B cell (primary cell): ENCODE measurements around the gene ZFYVE21. TPM values are rescaled to one million over a fixed set of nuclear protein-coding genes. Genes with fewer than 3 reads are reported as not detected.

Experiments used
- ATAC-seq: fragments of 200-7000 bp; cut with Tn5 transposase; one replicate; pipeline ENCODE4 v1.10.0; 2021; ENCODE audit warnings: low read depth, mild to moderate bottlenecking, moderate number of reproducible peaks, moderate library complexity
- CTCF ChIA-PET: fragments of 350-600 bp; sonication (Branson Sonifier 250); formaldehyde crosslinking; loops from one replicate; lab custom pipeline; 2021; ENCODE audit warnings: antibody characterized with exemption, inconsistent platforms; lab: Charles Lee
- POLR2A ChIA-PET: fragments of 350-600 bp; sonication (Branson Sonifier 250); formaldehyde crosslinking; loops from one replicate; lab custom pipeline; 2021; ENCODE audit warnings: antibody characterized with exemption; lab: Charles Lee
- DNase-seq: peaks from one replicate; pipeline ENCODE4 v3.0.0; 2013
- H2AFZ ChIP-seq: 2 replicates; pipeline ENCODE4 v1.6.1; 2012; ENCODE audit warnings: mild to moderate bottlenecking, low read depth, low read length; ENCODE audit not compliant: insufficient read depth, poor library complexity, severe bottlenecking
- H3K27ac ChIP-seq, 2 donors: 1 replicate in 1 of 2; 2 replicates in 1 of 2; pipeline ENCODE4 v1.5.1; 2012 to 2013; ENCODE audit warnings: low read length in 2 of 2, mild to moderate bottlenecking in 2 of 2, moderate library complexity in 1 of 2
- H3K27me3 ChIP-seq, 4 experiments: fragments of 200-600 bp in 1 of 4; sonication (generic) in 1 of 4; replicated peaks in 1 of 4; 1 replicate in 2 of 4; 2 replicates in 2 of 4; pipeline versions ENCODE4 v1.6.1 to v1.7.0; 2013 to 2016; ENCODE audit warnings: low read length in 3 of 4, mild to moderate bottlenecking in 2 of 4, mixed read lengths in 1 of 4, moderate library complexity in 1 of 4; ENCODE audit not compliant: insufficient read depth in 4 of 4, control insufficient read depth in 3 of 4; ENCODE audit errors: control extremely low read depth in 1 of 4
- H3K36me3 ChIP-seq, 2 experiments: replicated peaks in 1 of 2; 1 replicate in 1 of 2; 2 replicates in 1 of 2; pipeline versions ENCODE4 v1.6.1 to v1.7.1; 2013; ENCODE audit warnings: low read length in 1 of 2; ENCODE audit not compliant: insufficient read depth in 2 of 2, control insufficient read depth in 1 of 2; ENCODE audit errors: control extremely low read depth in 1 of 2, extremely low read depth in 1 of 2
- H3K4me1 ChIP-seq, 2 donors: fragments of 200-600 bp in 1 of 2; sonication (generic) in 1 of 2; 1 replicate in 1 of 2; 2 replicates in 1 of 2; pipeline versions ENCODE4 v1.5.1 to v1.6.1; 2013 to 2017; ENCODE audit warnings: low read length in 2 of 2; ENCODE audit not compliant: control insufficient read depth in 2 of 2, insufficient read depth in 2 of 2
- H3K4me2 ChIP-seq: replicated peaks from 2 replicates; pipeline ENCODE3; 2012; ENCODE audit warnings: mild to moderate bottlenecking, low read depth, low read length; ENCODE audit not compliant: poor library complexity, severe bottlenecking
- H3K4me3 ChIP-seq, 5 experiments: fragments of 200-600 bp in 1 of 5; sonication (generic) in 1 of 5; 1 replicate in 3 of 5; 2 replicates in 2 of 5; pipeline versions ENCODE4 v1.5.1 to v1.7.0; 2011 to 2016; ENCODE audit warnings: low read length in 4 of 5, mild to moderate bottlenecking in 4 of 5, low read depth in 2 of 5, control low read depth in 1 of 5, moderate library complexity in 1 of 5; ENCODE audit not compliant: insufficient read depth in 1 of 5; ENCODE audit errors: control extremely low read depth in 1 of 5, extremely low read depth in 1 of 5
- H3K79me2 ChIP-seq: fragments of 200-600 bp; sonication (generic); one replicate; pipeline ENCODE4 v1.6.0; 2016; ENCODE audit warnings: low read length; ENCODE audit not compliant: control insufficient read depth, insufficient read depth
- H3K9ac ChIP-seq: fragments of 200-600 bp; sonication (generic); 2 replicates; pipeline ENCODE4 v1.6.1; 2017; ENCODE audit warnings: mild to moderate bottlenecking, low read length, moderate library complexity
- H3K9me3 ChIP-seq, 3 donors: one replicate each; pipeline versions ENCODE4 v1.6.1 to v1.7.1; 2013; ENCODE audit warnings: low read length in 2 of 3; ENCODE audit not compliant: control insufficient read depth in 2 of 3, insufficient read depth in 1 of 3; ENCODE audit errors: control extremely low read depth in 1 of 3
- H4K20me1 ChIP-seq: 2 replicates; pipeline ENCODE4 v1.6.0; 2012; ENCODE audit warnings: mild to moderate bottlenecking, low read length; ENCODE audit not compliant: insufficient read depth, control insufficient read depth, poor library complexity, severe bottlenecking
- H3K27ac Mint-ChIP-seq: one replicate; pipeline ENCODE4 v1.8.0; 2021; ENCODE audit warnings: mixed read lengths
- H3K27me3 Mint-ChIP-seq: one replicate; pipeline ENCODE4 v1.8.0; 2021; ENCODE audit warnings: mixed read lengths
- H3K4me1 Mint-ChIP-seq: one replicate; pipeline ENCODE4 v1.8.0; 2021; ENCODE audit warnings: mixed read lengths
- H3K4me3 Mint-ChIP-seq: one replicate; pipeline ENCODE4 v1.8.0; 2021; ENCODE audit warnings: mixed read lengths
- H3K9me3 Mint-ChIP-seq: one replicate; pipeline ENCODE4 v1.8.0; 2022; ENCODE audit warnings: mixed read lengths; ENCODE audit not compliant: insufficient read depth
- CTCF ChIP-seq: fragments of 200-600 bp; IDR thresholded peaks from one replicate; pipeline ENCODE4 v1.8.0; 2022; ENCODE audit warnings: antibody characterized with exemption, mild to moderate bottlenecking
- EZH2 ChIP-seq: IDR thresholded peaks from 2 replicates; pipeline ENCODE4 v1.6.1; 2012; ENCODE audit warnings: borderline replicate concordance, low read depth, mild to moderate bottlenecking, moderate library complexity, low read length; ENCODE audit not compliant: insufficient read depth, poor library complexity, severe bottlenecking
- WGBS: methylation state at CpG from one replicate; pipeline ENCODE4 v1.1.5; 2013; ENCODE audit warnings: missing lambda C conversion rate; ENCODE audit not compliant: insufficient coverage; 5-methylcytosine and 5-hydroxymethylcytosine counted together
- intact Hi-C: fragments of 100-400 bp; cut with micrococcal nuclease; formaldehyde crosslinking; loops from one replicate; pipeline ENCODE4 v1.10.0; 2022
- polyA plus RNA-seq: library from polyadenylated mRNA; depleted of rRNA; stranded (reverse); fragments of >200 nt; gene quantifications from 2 replicates; pipeline ENCODE4 v1.2.3, GENCODE V29; 2012
- total RNA-seq, 2 donors: library from RNA; stranded (reverse); fragments of 120-200 nt in 1 of 2; gene quantifications; 1 replicate in 1 of 2; 2 replicates in 1 of 2; pipeline versions ENCODE4 v1.2.3 to v1.2.4, GENCODE V29; 2013 to 2022

Gene ZFYVE21
- total and polyA plus RNA-seq, 2 donors (not counting 1 experiment from before 2014, with no cell fraction given): 17.0 to 18.6 TPM

GRCh38 chr14:103686831-103687485 lies 28.7 kb upstream of the ZFYVE21 start:
- no peak overlapping the region for H3K9ac ChIP-seq
- WGBS: 98% methylated on average over 10 of the region's 19 CpGs
- POLR2A ChIA-PET: no interaction called here
- H3K4me2 ChIP-seq: no peak overlapping the region
- H3K27me3 ChIP-seq: no peaks in the 10 kb centered on the region
- ATAC-seq: no peak
- H3K4me1 ChIP-seq: peaks cover 37 to 38% of the 10 kb centered on the region in 2 donors
- intact Hi-C loops: no loop called here
- no peak overlapping the region for H2AFZ ChIP-seq
- H3K9me3 ChIP-seq: no peaks in the 10 kb centered on the region
- no peak for DNase-seq
- H3K27me3 Mint-ChIP-seq: no peaks in the 10 kb centered on the region
- H3K4me3 ChIP-seq: no peak overlapping the region
- H3K4me1 Mint-ChIP-seq: peaks cover 32% of the 10 kb centered on the region
- no peak overlapping the region for H3K27ac ChIP-seq
- H3K9me3 Mint-ChIP-seq: no peaks in the 10 kb centered on the region
- no peak overlapping the region for H3K4me3 Mint-ChIP-seq
- peaks cover 38% of the 10 kb centered on the region for H3K79me2 ChIP-seq
- CTCF ChIA-PET: interaction anchor here (0.7 kb wide), 1 partner anchor 9 kb away, joined by 3 read pairs; no protein-coding TSS in a partner anchor
- H3K36me3 ChIP-seq: peaks cover 2 to 56% of the 10 kb centered on the region in 2 experiments
- no peak overlapping the region for H3K27ac Mint-ChIP-seq
- TF ChIP-seq CTCF (no peak), EZH2 (no peak)
- peaks cover 25% of the 10 kb centered on the region for H4K20me1 ChIP-seq

GRCh38 chr14:103687712-103688111 lies 27.9 kb upstream of the ZFYVE21 start:
- Mint-ChIP-seq H3K27ac (no peak overlapping the region), H3K9me3 (no peaks in the 10 kb centered on the region), H3K4me3 (no peak overlapping the region), H3K4me1 (peaks cover 36% of the 10 kb centered on the region), H3K27me3 (no peaks in the 10 kb centered on the region)
- Histone ChIP-seq H3K27ac (no peak overlapping the region), H3K9me3 (no peaks in the 10 kb centered on the region), H3K4me3 (no peak overlapping the region), H3K27me3 (no peaks in the 10 kb centered on the region), H2AFZ (no peak overlapping the region), H3K36me3 (peaks cover 2 to 54% of the 10 kb centered on the region in 2 experiments), H3K9ac (no peak overlapping the region), H3K4me2 (no peak overlapping the region), H3K4me1 (peaks cover 41 to 43% of the 10 kb centered on the region in 2 donors), H3K79me2 (peaks cover 33% of the 10 kb centered on the region), H4K20me1 (peaks cover 25% of the 10 kb centered on the region)
- ChIA-PET CTCF (no interaction called here), POLR2A (no interaction called here)
- WGBS: 100% methylated on average over 3 of the region's 4 CpGs
- intact Hi-C loops: no loop called here
- no peak for ATAC-seq
- TF ChIP-seq EZH2 (no peak), CTCF (no peak)
- no peak for DNase-seq
